HG03135 (cell line): ENCODE measurements around the gene CCDC182.

ENCODE experiments used
- ATAC-seq: cut with Tn5 transposase; IDR thresholded peaks from one replicate; pipeline ENCODE4 v1.9.1; 2021; ENCODE audit warnings: mild to moderate bottlenecking, moderate library complexity; ENCODE audit not compliant: unreplicated experiment

The CCDC182 gene

DNA sequence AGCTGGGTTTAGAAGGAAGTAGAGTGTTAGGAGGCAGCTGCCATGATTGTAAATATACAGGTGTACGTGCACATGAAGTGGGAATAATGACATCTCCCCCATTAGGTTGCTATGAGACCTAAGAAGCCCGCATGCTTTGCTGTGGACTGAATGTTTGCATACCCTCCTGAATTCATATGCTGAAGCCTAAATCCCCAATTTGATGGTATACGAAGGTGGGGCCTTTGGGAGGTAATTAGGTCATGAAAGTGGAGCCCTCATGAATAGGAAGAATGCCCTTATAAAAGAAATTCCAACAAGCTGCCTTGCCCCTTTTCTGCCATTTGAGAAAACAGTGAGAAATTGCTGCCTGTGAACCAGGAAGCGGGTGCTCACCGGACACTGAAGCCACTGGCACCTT, 44.0 kb downstream of the CCDC182 start:
- no peak for ATAC-seq

- no peak for ATAC-seq
These were observed 45.3 kb downstream of the CCDC182 start for GRCh38 chr17:57699751-57700219.

- no peak for ATAC-seq
These were observed 47.0 kb downstream of the CCDC182 start for GRCh38 chr17:57697891-57698711.

DNA sequence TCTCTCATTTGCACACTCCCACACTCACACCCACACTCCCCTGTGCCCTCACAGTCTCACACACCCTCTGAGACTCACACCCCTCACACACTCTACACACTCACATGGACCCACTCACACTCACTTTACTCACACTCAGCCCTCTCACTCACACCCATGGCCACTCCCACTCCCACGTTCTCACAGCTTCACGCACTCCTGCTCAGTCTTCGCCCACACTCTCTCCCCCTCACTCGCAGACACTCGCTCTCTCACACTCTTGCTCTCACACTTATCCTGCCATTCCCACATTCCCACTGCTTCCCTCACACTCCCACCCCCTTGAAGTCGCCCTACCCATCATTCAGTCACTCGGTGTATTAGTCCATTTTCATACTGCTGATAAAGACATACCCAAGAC, 47.9 kb downstream of the CCDC182 start:
- no peak for ATAC-seq

DNA sequence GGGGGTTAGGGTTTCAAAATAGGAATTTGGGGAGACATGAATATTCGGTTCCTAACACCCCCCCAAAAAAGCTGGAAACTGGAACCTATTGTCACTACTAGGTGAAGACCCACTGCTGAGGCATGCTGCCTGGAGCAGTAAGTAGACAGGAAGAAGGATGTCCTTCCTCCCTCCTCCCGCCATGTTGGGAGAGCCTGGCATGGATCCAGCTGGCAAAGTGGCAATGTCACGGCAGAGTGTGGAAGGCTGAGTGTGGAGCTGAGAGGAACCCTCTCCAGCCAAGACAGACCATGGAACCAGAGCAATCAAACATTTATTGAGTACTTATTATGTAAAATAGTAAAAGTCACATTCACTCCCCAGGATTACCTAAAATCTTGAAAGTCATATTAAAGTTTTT, 49.0 kb downstream of the CCDC182 start:
- no peak for ATAC-seq
